ENCODE data around the gene DUSP7.

The DUSP7 gene

DNA sequence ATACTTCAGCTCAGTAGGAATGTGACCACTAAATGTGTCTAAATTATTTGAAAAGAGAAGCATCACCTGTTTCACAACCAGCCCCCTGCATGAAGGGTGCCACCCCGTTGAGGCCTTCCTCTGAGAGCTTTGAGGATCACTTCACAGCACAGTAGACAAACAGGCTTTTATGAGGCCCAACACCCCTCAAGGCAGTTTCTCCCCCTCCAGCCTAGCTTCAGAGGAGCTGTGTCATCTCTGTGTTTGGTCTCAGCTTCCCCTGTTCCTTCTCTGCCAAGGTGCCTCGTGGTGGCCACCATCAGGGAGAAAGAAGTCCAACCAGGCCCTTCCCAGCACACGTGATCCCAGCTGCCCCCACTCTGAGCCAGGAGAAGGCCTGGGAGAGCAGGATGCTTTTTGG lies 21.6 kb upstream of the DUSP7 start:
- no peak for TF ChIP-seq REST (IDR thresholded peaks at IDR 0.05; ENCODE audit: insufficient read depth in 1 of 2, low read depth in 2 of 2, low read length in 2 of 2)
- no peak for TF ChIP-seq POLR2AphosphoS5 (IDR thresholded peaks at IDR 0.05; ENCODE audit: low read depth, low read length)
- TF ChIP-seq TAF1 (IDR thresholded peaks at IDR 0.05; ENCODE audit: borderline replicate concordance, insufficient read depth, low read length): no peak
- TF ChIP-seq SIN3A (IDR thresholded peaks at IDR 0.05; ENCODE audit: borderline replicate concordance, insufficient read depth, low read length): no peak
- TF ChIP-seq FOXP2 (optimal IDR thresholded peaks at IDR 0.05; ENCODE audit: borderline replicate concordance, extremely low read depth, extremely low read length, insufficient read depth): no peak

DNA sequence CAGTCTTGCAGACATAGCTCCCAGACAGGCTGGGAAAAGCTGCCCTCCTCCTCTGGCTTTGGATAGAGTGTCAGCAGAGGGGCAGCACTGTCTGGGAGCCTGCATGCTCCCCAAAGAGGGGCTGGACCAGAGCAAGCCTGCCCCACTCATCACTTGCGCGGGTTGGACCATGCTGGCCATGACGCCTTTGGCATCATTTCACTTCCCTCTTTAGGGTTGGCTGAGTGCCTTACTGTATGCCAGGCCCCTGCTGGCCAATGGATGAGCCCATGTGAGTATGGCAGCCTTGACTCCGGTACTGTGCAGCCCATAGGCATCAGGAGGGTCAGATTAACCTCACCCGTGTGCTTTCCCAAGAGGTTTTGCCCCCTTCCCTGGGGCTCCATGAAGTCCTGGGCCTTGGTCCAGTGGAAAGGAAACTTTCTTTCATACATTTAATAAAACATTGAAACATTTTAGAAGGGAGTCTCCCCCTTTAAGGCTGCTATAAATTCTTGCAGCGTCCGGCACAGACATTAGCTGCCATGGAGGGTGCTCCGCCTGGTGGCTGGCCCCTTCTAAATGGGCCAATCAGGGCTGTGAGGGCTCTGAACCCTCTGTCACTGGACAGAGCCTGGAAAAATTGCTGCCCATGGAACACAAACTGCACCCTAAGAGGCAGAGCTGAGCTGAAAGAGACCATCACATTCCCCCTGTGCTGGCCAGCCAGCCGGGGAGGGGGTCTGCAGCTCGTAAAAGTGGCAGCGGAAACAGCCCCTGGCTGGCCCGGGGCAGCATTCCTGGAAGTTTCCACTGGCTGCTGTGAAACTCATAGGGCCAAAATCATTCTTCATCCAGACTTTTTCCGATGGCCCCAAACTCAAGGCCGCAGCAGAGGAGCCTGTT lies 20.8 kb upstream of the DUSP7 start:
- TF ChIP-seq FOXP2 (optimal IDR thresholded peaks at IDR 0.05; ENCODE audit: borderline replicate concordance, extremely low read depth, extremely low read length, insufficient read depth) (no peak), POLR2AphosphoS5 (IDR thresholded peaks at IDR 0.05; ENCODE audit: low read depth, low read length) (no peak), TAF1 (IDR thresholded peaks at IDR 0.05; ENCODE audit: borderline replicate concordance, insufficient read depth, low read length) (no peak), SIN3A (IDR thresholded peaks at IDR 0.05; ENCODE audit: borderline replicate concordance, insufficient read depth, low read length) (no peak), REST (IDR thresholded peaks at IDR 0.05; ENCODE audit: insufficient read depth in 1 of 2, low read depth in 2 of 2, low read length in 2 of 2) (no peak)

GRCh38 chr3:52073490-52073889 lies 17.1 kb upstream of the DUSP7 start:
- TF ChIP-seq TAF1 (IDR thresholded peaks at IDR 0.05; ENCODE audit: borderline replicate concordance, insufficient read depth, low read length) (no peak), REST (IDR thresholded peaks at IDR 0.05; ENCODE audit: insufficient read depth in 1 of 2, low read depth in 2 of 2, low read length in 2 of 2) (no peak), POLR2AphosphoS5 (IDR thresholded peaks at IDR 0.05; ENCODE audit: low read depth, low read length) (no peak), FOXP2 (optimal IDR thresholded peaks at IDR 0.05; ENCODE audit: borderline replicate concordance, extremely low read depth, extremely low read length, insufficient read depth) (no peak), SIN3A (IDR thresholded peaks at IDR 0.05; ENCODE audit: borderline replicate concordance, insufficient read depth, low read length) (no peak)

GRCh38 chr3:52072471-52072870 lies 16.1 kb upstream of the DUSP7 start:
- TF ChIP-seq SIN3A (IDR thresholded peaks at IDR 0.05; ENCODE audit: borderline replicate concordance, insufficient read depth, low read length): no peak
- TF ChIP-seq FOXP2 (optimal IDR thresholded peaks at IDR 0.05; ENCODE audit: borderline replicate concordance, extremely low read depth, extremely low read length, insufficient read depth): no peak

DNA sequence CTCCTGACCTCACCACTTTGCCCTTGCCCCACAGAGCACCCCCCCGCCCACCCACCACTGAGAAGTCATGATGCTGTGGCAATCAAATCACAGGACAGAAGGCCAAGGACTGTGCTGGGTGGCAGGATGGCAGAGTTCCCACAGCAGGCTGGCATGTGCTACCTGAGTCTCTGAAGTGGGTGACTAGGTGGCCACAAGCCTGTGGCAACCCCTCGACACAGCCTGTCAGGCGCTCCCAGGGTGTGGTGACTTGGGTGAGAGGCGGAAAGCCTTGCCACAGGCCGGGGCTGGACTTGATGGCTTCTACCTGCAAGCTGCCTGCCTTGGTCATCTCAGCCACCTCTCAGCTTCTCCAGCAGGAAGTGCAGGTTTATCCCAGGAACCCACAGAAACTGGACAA lies 15.6 kb upstream of the DUSP7 start:
- TF ChIP-seq POLR2AphosphoS5 (IDR thresholded peaks at IDR 0.05; ENCODE audit: low read depth, low read length) (no peak), FOXP2 (optimal IDR thresholded peaks at IDR 0.05; ENCODE audit: borderline replicate concordance, extremely low read depth, extremely low read length, insufficient read depth) (no peak), SIN3A (IDR thresholded peaks at IDR 0.05; ENCODE audit: borderline replicate concordance, insufficient read depth, low read length) (no peak), REST (IDR thresholded peaks at IDR 0.05; ENCODE audit: insufficient read depth in 1 of 2, low read depth in 2 of 2, low read length in 2 of 2) (no peak)
